Loucy (cell line): ENCODE measurements around the gene RBPJL.

Experiments used
- H2AFZ ChIP-seq: fragments of 200-600 bp; sonication (generic); 2 replicates; pipeline ENCODE4 v1.6.0; 2016; ENCODE audit warnings: antibody characterized with exemption, mild to moderate bottlenecking, low read length, moderate library complexity
- H3F3A ChIP-seq: fragments of 200-600 bp; 2 replicates; pipeline ENCODE4 v1.6.0; 2016; ENCODE audit warnings: antibody characterized with exemption, low read depth, mild to moderate bottlenecking
- H3K27me3 ChIP-seq: fragments of 200-600 bp; sonication (generic); 2 replicates; pipeline ENCODE4 v1.6.1; 2014; ENCODE audit warnings: low read length, mild to moderate bottlenecking; ENCODE audit not compliant: insufficient read depth, poor library complexity, severe bottlenecking
- H3K36me3 ChIP-seq: fragments of 200-600 bp; sonication (generic); 2 replicates; pipeline ENCODE4 v1.6.1; 2016; ENCODE audit warnings: low read length; ENCODE audit not compliant: insufficient read depth
- H3K4me1 ChIP-seq: fragments of 200-600 bp; sonication (generic); 2 replicates; pipeline ENCODE4 v1.5.1; 2014; ENCODE audit warnings: low read length, mild to moderate bottlenecking; ENCODE audit not compliant: insufficient read depth, poor library complexity, severe bottlenecking
- H3K4me2 ChIP-seq: fragments of 200-600 bp; sonication (generic); 2 replicates; pipeline ENCODE4 v1.6.0; 2014; ENCODE audit warnings: antibody characterized with exemption, low read length, low read depth, mild to moderate bottlenecking; ENCODE audit not compliant: poor library complexity, severe bottlenecking
- H3K4me3 ChIP-seq: fragments of 200-600 bp; sonication (generic); 2 replicates; pipeline ENCODE4 v1.5.1; 2014; ENCODE audit warnings: low read length, mild to moderate bottlenecking, mixed read lengths; ENCODE audit not compliant: poor library complexity, severe bottlenecking
- H3K79me2 ChIP-seq: fragments of 200-600 bp; sonication (generic); 2 replicates; pipeline ENCODE4 v1.6.1; 2014; ENCODE audit warnings: low read length; ENCODE audit not compliant: insufficient read depth
- H3K9ac ChIP-seq: fragments of 200-600 bp; sonication (generic); 2 replicates; pipeline ENCODE4 v1.6.0; 2014; ENCODE audit warnings: mild to moderate bottlenecking, low read depth, low read length, moderate library complexity; ENCODE audit not compliant: poor library complexity, severe bottlenecking
- H3K9me2 ChIP-seq: fragments of 200-600 bp; sonication (generic); replicated peaks from 2 replicates; pipeline ENCODE4 v1.6.1; 2016; ENCODE audit warnings: low read depth, low read length, mixed read lengths
- H3K9me3 ChIP-seq: fragments of 200-600 bp; sonication (generic); 2 replicates; pipeline ENCODE4 v1.6.1; 2014; ENCODE audit warnings: mild to moderate bottlenecking, antibody characterized with exemption, low read length, low read depth; ENCODE audit not compliant: insufficient read depth
- H4K20me1 ChIP-seq: fragments of 200-600 bp; sonication (generic); 2 replicates; pipeline ENCODE4 v1.6.0; 2014; ENCODE audit warnings: antibody characterized with exemption, low read length, mild to moderate bottlenecking; ENCODE audit not compliant: insufficient read depth, poor library complexity, severe bottlenecking
- EZH2phosphoT487 ChIP-seq: fragments of 200-600 bp; IDR thresholded peaks from 2 replicates; pipeline ENCODE4 v1.6.1; 2018; ENCODE audit warnings: antibody characterized with exemption, mild to moderate bottlenecking, moderate library complexity, borderline replicate concordance
- TF ChIP-seq, protein P1 (sequence below): fragments of 200-600 bp; sonication (generic); conservative IDR thresholded peaks from 2 replicates; pipeline ENCODE4 v1.5.1; 2014; ENCODE audit warnings: mild to moderate bottlenecking, antibody characterized with exemption, low read length

The RBPJL gene

DNA sequence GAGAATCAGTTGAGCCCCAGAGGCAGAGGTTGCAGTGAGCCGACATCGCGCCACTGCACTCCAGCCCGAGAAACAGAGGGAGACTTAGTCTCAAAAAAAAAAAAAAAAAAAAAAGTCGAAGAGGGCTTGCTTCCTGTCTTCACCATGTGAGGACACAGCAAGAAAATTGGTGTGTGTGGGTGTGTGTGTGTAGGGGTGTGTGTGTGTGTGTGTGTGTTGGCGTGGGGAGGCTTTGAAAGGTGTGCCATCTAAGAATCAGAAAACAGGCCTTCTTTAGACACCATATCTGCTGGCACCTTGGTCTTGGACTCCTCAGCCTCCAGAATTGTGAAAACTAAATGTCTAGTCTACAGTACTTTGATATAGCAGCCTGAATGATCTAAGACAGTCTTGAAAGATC lies 6.9 kb upstream of the RBPJL start:
- Histone ChIP-seq H3K36me3 (no peaks in the 10 kb centered on the region), H3K4me1 (no peaks in the 10 kb centered on the region), H3K4me2 (no peak overlapping the region), H3K9me3 (no peaks in the 10 kb centered on the region), H3K27me3 (no peaks in the 10 kb centered on the region), H2AFZ (no peak overlapping the region), H3K4me3 (no peak overlapping the region), H3F3A (no peaks in the 10 kb centered on the region), H3K9me2 (no peaks in the 10 kb centered on the region), H3K9ac (no peak overlapping the region), H4K20me1 (no peaks in the 10 kb centered on the region), H3K79me2 (no peaks in the 10 kb centered on the region)
- TF ChIP-seq, protein P1, sequence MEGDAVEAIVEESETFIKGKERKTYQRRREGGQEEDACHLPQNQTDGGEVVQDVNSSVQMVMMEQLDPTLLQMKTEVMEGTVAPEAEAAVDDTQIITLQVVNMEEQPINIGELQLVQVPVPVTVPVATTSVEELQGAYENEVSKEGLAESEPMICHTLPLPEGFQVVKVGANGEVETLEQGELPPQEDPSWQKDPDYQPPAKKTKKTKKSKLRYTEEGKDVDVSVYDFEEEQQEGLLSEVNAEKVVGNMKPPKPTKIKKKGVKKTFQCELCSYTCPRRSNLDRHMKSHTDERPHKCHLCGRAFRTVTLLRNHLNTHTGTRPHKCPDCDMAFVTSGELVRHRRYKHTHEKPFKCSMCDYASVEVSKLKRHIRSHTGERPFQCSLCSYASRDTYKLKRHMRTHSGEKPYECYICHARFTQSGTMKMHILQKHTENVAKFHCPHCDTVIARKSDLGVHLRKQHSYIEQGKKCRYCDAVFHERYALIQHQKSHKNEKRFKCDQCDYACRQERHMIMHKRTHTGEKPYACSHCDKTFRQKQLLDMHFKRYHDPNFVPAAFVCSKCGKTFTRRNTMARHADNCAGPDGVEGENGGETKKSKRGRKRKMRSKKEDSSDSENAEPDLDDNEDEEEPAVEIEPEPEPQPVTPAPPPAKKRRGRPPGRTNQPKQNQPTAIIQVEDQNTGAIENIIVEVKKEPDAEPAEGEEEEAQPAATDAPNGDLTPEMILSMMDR: no peak
- no peak for TF ChIP-seq EZH2phosphoT487

- no peaks in the 10 kb centered on the region for H4K20me1 ChIP-seq
- H3K9me3 ChIP-seq: no peaks in the 10 kb centered on the region
- H3K79me2 ChIP-seq: no peaks in the 10 kb centered on the region
- no peak for TF ChIP-seq EZH2phosphoT487
- TF ChIP-seq, protein P1: peak; percentile 75
- H3K4me2 ChIP-seq: no peak overlapping the region
- H3K36me3 ChIP-seq: no peaks in the 10 kb centered on the region
- H2AFZ ChIP-seq: peak overlapping the region; percentile 65; the same call in 1 of the 2 replicates
- no peaks in the 10 kb centered on the region for H3K27me3 ChIP-seq
- no peak overlapping the region for H3K9ac ChIP-seq
- H3K4me3 ChIP-seq: no peak overlapping the region
- H3F3A ChIP-seq: no peaks in the 10 kb centered on the region
- no peaks in the 10 kb centered on the region for H3K9me2 ChIP-seq
- no peaks in the 10 kb centered on the region for H3K4me1 ChIP-seq
Measured at GRCh38 chr20:45300961-45301360, 5.7 kb upstream of the RBPJL start.

- H4K20me1 ChIP-seq: no peaks in the 10 kb centered on the region
- TF ChIP-seq, protein P1: no peak
- TF ChIP-seq EZH2phosphoT487: no peak
- H3K9ac ChIP-seq: no peak overlapping the region
- no peak overlapping the region for H3K4me3 ChIP-seq
- no peaks in the 10 kb centered on the region for H3K27me3 ChIP-seq
- H3K79me2 ChIP-seq: no peaks in the 10 kb centered on the region
- no peaks in the 10 kb centered on the region for H3K9me3 ChIP-seq
- no peak overlapping the region for H3K4me2 ChIP-seq
- H2AFZ ChIP-seq: no peak overlapping the region
- no peaks in the 10 kb centered on the region for H3K4me1 ChIP-seq
- H3K9me2 ChIP-seq: no peaks in the 10 kb centered on the region
- H3K36me3 ChIP-seq: no peaks in the 10 kb centered on the region
- no peaks in the 10 kb centered on the region for H3F3A ChIP-seq
Measured at GRCh38 chr20:45301824-45302271, 4.8 kb upstream of the RBPJL start.
